Glutamatergic neuron (in vitro differentiated cells): ENCODE results near the gene TMC3. TPM values are rescaled to one million over a fixed set of nuclear protein-coding genes. Genes with fewer than 3 reads are reported as not detected.

Experiments used
- DNase-seq: peaks from one replicate; pipeline ENCODE4 v3.0.0; 2022
- H3K27ac Mint-ChIP-seq: one replicate; pipeline ENCODE4 v1.8.0; 2020; ENCODE audit warnings: mild to moderate bottlenecking, mixed read lengths, inconsistent platforms; ENCODE audit not compliant: unreplicated experiment
- H3K27me3 Mint-ChIP-seq: one replicate; pipeline ENCODE4 v1.8.0; 2020; ENCODE audit warnings: mild to moderate bottlenecking, moderate library complexity, mixed read lengths, inconsistent platforms; ENCODE audit not compliant: unreplicated experiment
- H3K36me3 Mint-ChIP-seq: one replicate; pipeline ENCODE4 v1.8.0; 2020; ENCODE audit warnings: mild to moderate bottlenecking, mixed read lengths, inconsistent platforms; ENCODE audit not compliant: unreplicated experiment
- H3K4me1 Mint-ChIP-seq: one replicate; pipeline ENCODE4 v1.8.0; 2020; ENCODE audit warnings: mild to moderate bottlenecking, low read depth, mixed read lengths, inconsistent platforms; ENCODE audit not compliant: unreplicated experiment
- H3K4me3 Mint-ChIP-seq: one replicate; pipeline ENCODE4 v1.8.0; 2020; ENCODE audit warnings: mild to moderate bottlenecking, mixed read lengths, inconsistent platforms; ENCODE audit not compliant: unreplicated experiment
- H3K9me3 Mint-ChIP-seq: one replicate; pipeline ENCODE4 v1.8.0; 2020; ENCODE audit warnings: mild to moderate bottlenecking, moderate library complexity, mixed read lengths, inconsistent platforms; ENCODE audit not compliant: unreplicated experiment
- total RNA-seq: library from RNA; stranded (reverse); fragmentation: NEBNext Ultra II Directional; extraction: Animal tissue kit (Norgen Biotek cat#: 25700); gene quantifications from one replicate; pipeline ENCODE4 v1.2.1, GENCODE V29; 2021; ENCODE audit not compliant: unreplicated experiment
- TF ChIP-seq, protein P1 (sequence below): fragments of 200-600 bp; sonication (generic); IDR thresholded peaks from one replicate; pipeline ENCODE4 v1.5.0; 2021; ENCODE audit not compliant: partially characterized antibody, unreplicated experiment

TMC3 gene
- total RNA-seq, 1 donor from 2014 or later, result not detected

DNA sequence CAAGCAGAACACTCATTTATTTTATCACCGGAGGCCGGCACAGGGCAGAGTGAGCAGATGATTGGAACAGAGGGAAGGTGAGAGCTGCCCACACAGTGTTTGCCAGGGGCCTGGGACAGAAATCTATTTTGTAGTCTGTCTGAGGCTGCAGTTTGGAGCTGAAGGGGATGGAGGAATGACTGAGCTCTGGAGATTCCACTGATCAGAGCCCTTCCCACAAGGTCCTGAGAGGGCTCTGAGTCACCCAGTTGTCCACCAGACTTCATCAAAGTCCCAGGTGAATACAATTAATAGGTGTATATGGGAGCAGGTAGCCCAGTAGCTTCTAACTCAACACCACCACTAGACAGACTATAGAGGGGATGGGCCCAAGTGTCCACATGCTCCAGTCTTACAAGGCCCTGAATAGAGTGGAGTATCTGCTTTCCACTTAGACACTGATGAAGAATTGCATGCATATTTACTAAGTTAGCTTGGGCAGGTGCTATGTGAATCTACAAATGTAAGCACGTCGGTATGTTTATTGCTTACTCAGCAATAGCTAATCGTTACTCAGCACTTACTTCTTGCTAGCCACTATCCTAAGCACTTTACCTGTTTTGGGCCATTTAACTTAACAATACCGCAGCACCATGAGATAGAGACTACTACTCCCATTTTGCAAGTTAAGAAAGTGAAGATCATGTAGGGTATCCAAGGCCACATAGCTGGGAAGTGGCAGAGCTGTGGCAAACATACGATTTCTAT is 47.4 kb downstream of the TMC3 start:
- Mint-ChIP-seq H3K4me3 (no peak overlapping the region), H3K9me3 (no peaks in the 10 kb centered on the region), H3K4me1 (no peaks in the 10 kb centered on the region), H3K36me3 (no peaks in the 10 kb centered on the region), H3K27me3 (peaks cover 6% of the 10 kb centered on the region), H3K27ac (no peak overlapping the region)
- TF ChIP-seq, protein P1, sequence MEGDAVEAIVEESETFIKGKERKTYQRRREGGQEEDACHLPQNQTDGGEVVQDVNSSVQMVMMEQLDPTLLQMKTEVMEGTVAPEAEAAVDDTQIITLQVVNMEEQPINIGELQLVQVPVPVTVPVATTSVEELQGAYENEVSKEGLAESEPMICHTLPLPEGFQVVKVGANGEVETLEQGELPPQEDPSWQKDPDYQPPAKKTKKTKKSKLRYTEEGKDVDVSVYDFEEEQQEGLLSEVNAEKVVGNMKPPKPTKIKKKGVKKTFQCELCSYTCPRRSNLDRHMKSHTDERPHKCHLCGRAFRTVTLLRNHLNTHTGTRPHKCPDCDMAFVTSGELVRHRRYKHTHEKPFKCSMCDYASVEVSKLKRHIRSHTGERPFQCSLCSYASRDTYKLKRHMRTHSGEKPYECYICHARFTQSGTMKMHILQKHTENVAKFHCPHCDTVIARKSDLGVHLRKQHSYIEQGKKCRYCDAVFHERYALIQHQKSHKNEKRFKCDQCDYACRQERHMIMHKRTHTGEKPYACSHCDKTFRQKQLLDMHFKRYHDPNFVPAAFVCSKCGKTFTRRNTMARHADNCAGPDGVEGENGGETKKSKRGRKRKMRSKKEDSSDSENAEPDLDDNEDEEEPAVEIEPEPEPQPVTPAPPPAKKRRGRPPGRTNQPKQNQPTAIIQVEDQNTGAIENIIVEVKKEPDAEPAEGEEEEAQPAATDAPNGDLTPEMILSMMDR, result no peak
- DNase-seq, result no peak

DNA sequence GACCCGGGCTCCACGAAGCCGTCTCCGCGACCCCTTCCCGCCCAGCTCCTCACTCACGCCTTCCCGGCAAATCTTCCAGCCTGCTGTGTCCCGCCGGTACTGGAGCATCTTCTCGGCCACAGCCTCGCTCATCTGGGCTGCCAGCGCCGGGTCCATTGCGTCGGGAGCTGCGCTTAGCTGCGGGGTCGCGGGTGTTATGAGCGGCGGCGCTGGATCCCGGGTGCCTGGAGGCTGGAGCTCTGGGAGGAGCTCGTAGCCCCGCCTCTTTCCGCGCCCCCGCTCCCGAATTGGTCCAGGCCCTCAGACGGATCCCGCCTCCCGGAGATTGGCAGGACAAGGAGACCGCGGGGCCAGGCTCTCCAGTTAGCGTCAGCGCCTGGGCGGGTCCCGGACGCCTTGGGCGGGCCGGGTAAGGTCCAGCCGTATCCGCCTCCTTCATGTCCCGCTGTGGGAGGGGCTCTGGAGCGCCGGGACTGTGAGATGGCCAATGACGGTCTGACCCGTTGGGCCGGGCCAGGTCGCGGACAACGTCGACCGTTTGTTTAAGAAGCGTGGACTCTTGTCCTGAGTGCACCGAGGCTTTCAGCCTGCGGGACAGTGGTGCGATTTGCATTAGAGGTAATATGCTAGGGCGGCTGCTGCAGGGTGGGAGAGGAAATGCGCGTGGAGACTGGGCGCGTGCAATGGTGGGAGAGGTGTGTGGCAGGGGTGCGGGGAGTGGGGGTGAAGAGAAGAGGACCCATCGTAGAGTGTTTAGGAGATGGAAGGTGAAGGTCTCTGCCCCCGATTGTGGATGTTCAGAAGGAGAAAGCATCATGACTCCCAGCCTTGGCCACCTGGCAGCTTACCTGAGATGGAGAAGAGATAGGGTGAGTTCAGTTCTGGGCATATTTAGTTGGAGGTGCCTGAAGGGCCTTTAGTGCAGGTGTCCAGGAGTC is 49.8 kb downstream of the TMC3 start, which contains the start of gene STARD5:
Gene STARD5 (minus strand): TSS at position 198 of the 938 bp plus-strand sequence. CDS start 42 bp downstream, at position 156.
- Mint-ChIP-seq H3K4me3 (peak within 1 kb of the TSS; percentile 96), H3K27me3 (peaks cover 6% of the 10 kb centered on the region), H3K27ac (peak within 1 kb of the TSS; percentile 75), H3K36me3 (no peaks in the 10 kb centered on the region), H3K4me1 (no peaks in the 10 kb centered on the region), H3K9me3 (peaks cover 4% of the 10 kb centered on the region)
- TF ChIP-seq, protein P1, result no peak
- peak; percentile 99 for DNase-seq

DNA sequence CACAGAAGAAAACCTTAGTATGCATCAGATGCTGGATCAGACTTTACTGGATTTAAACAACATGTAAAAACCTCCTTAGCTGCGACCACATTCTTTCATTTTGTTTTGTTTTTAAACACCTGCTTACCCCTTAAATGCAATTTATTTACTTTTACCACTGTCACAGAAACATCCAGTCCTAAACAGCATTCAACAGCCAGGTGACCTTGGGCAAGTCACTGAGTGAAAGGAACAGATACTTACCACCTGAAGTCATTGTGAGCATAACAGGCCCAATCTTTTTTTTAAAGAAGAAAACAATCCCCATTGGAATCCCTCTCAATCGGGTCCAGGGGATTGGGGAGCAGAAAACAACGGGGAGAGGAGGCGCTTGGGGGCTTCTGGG is 50.5 kb downstream of the TMC3 start:
- Mint-ChIP-seq H3K27me3 (peaks cover 6% of the 10 kb centered on the region), H3K36me3 (no peaks in the 10 kb centered on the region), H3K27ac (no peak overlapping the region), H3K9me3 (peaks cover 5% of the 10 kb centered on the region), H3K4me3 (peak overlapping the region; percentile 96), H3K4me1 (no peaks in the 10 kb centered on the region)
- DNase-seq, result no peak
- TF ChIP-seq, protein P1, result no peak

DNA sequence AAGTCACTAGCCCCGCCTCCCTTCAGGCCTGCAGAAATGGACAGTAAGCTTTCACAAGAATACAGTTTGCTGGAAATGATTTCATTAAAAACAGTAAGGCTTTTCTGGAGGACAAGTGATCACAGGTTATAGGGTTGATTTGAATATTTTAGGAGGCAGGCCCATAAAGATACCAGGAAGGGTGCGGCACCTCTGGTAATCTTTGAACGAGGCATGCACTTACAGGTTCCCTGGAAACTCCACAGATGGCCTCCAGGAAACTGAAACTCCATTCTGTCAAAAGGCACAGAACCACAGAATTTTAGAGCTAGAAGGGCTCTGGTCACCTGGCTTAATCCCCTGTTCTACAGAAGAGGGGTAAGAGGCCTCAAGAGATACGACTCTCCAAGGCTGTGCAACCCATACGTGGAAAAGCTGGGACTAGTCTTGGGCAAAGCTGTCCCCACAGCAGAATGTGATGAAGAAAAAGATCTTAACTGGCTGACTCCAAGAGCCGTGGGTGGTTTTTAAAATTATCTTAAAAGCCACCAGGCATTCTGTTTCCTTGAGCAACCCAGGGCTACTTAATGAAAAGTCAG is 51.2 kb downstream of the TMC3 start:
- Mint-ChIP-seq H3K9me3 (peaks cover 6% of the 10 kb centered on the region), H3K4me3 (no peak overlapping the region), H3K36me3 (no peaks in the 10 kb centered on the region), H3K27ac (no peak overlapping the region), H3K4me1 (no peaks in the 10 kb centered on the region), H3K27me3 (peaks cover 6% of the 10 kb centered on the region)
- no peak for DNase-seq
- TF ChIP-seq, protein P1, result no peak
